Naive B cell (primary cell): ENCODE data around the gene SYNPR. TPM values are rescaled to one million over a fixed set of nuclear protein-coding genes. Genes with fewer than 3 reads are reported as not detected.
"Not testable (repeated sequence)": the region's sequence is repeated elsewhere in the genome, so short reads cannot be mapped to it uniquely, and the experiment has no call there.

Experiments
- ATAC-seq, 2 donors: fragments of 150-1000 bp; cut with Tn5 transposase; 2 replicates each; pipeline ENCODE4 v1.10.0; 2021; ENCODE audit warnings: low read depth in 2 of 2, mild to moderate bottlenecking in 2 of 2, moderate library complexity in 2 of 2
- DNase-seq: peaks from one replicate; pipeline ENCODE4 v3.0.0; 2022
- H3K27ac Mint-ChIP-seq, 6 donors: one replicate each; pipeline ENCODE4 v1.8.0; 2020 to 2022; ENCODE audit warnings: mild to moderate bottlenecking in 6 of 6, mixed read lengths in 6 of 6, moderate library complexity in 5 of 6, inconsistent platforms in 2 of 6
- H3K27me3 Mint-ChIP-seq, 3 donors: one replicate each; pipeline ENCODE4 v1.8.0; 2021 to 2022; ENCODE audit warnings: mixed read lengths in 3 of 3, mild to moderate bottlenecking in 1 of 3
- H3K36me3 Mint-ChIP-seq, 2 donors: one replicate each; pipeline ENCODE4 v1.8.0; 2020 to 2022; ENCODE audit warnings: mixed read lengths in 2 of 2, inconsistent platforms in 1 of 2, mild to moderate bottlenecking in 1 of 2
- H3K4me1 Mint-ChIP-seq, 3 donors: one replicate each; pipeline ENCODE4 v1.8.0; 2020 to 2022; ENCODE audit warnings: mixed read lengths in 3 of 3, inconsistent platforms in 1 of 3, mild to moderate bottlenecking in 1 of 3, moderate library complexity in 1 of 3
- H3K4me3 Mint-ChIP-seq, 8 donors: one replicate each; pipeline ENCODE4 v1.8.0; 2020 to 2022; ENCODE audit warnings: mild to moderate bottlenecking in 8 of 8, mixed read lengths in 8 of 8, moderate library complexity in 8 of 8, inconsistent platforms in 2 of 8
- H3K9me3 Mint-ChIP-seq, 7 donors: one replicate each; pipeline ENCODE4 v1.8.0; 2020 to 2022; ENCODE audit warnings: mixed read lengths in 7 of 7, mild to moderate bottlenecking in 5 of 7, inconsistent platforms in 2 of 7, moderate library complexity in 1 of 7
- polyA plus RNA-seq, 6 donors: library from polyadenylated mRNA; unstranded; fragments of 300-500 nt; fragmentation: Illumina TruSeq; gene quantifications; one replicate each; pipeline ENCODE4 v1.2.3, GENCODE V29; 2021; ENCODE audit warnings: low read depth in 6 of 6

The SYNPR gene
- not detected for polyA plus RNA-seq

- H3K27me3 Mint-ChIP-seq: peaks cover 21 to 46% (median 29%) of the 10 kb centered on the region in 3 donors
- no peaks in the 10 kb centered on the region for H3K4me1 Mint-ChIP-seq
- H3K9me3 Mint-ChIP-seq: peaks cover 0 to 13% (median 3%) of the 10 kb centered on the region in 7 donors
- peaks cover 0 to 6% of the 10 kb centered on the region in 2 donors for H3K36me3 Mint-ChIP-seq
- DNase-seq (no peak), ATAC-seq (no peak)
- H3K27ac Mint-ChIP-seq: no peak within 1 kb of the TSS
- no peak within 1 kb of the TSS for H3K4me3 Mint-ChIP-seq
Measured at GRCh38 chr3:63278171-63279004, at the start of gene SYNPR. Gene SYNPR (plus strand): TSS chr3:63278308.

GRCh38 chr3:63228677-63229076 lies 49.4 kb upstream of the SYNPR start:
- no peak overlapping the region for H3K27ac Mint-ChIP-seq

GRCh38 chr3:63230146-63230545 lies 48.0 kb upstream of the SYNPR start:
- Mint-ChIP-seq H3K4me3 (no peak overlapping the region), H3K9me3 (peaks cover 0 to 10% (median 4%) of the 10 kb centered on the region in 7 donors), H3K27ac (no peak overlapping the region), H3K27me3 (peaks cover 0 to 4% (median 0%) of the 10 kb centered on the region in 3 donors), H3K36me3 (no peaks in the 10 kb centered on the region), H3K4me1 (no peaks in the 10 kb centered on the region)
- ATAC-seq: no peak
- DNase-seq: no peak

More at GRCh38 chr3:63228677-63229076, 49.4 kb upstream of the SYNPR start:
- Mint-ChIP-seq H3K36me3 (no peaks in the 10 kb centered on the region), H3K9me3 (peaks cover 0 to 10% (median 2%) of the 10 kb centered on the region in 7 donors), H3K27me3 (peaks cover 0 to 4% (median 0%) of the 10 kb centered on the region in 3 donors), H3K4me3 (no peak overlapping the region), H3K4me1 (no peaks in the 10 kb centered on the region)
- DNase-seq (no peak), ATAC-seq (no peak)

GRCh38 chr3:63231643-63232042 lies 46.5 kb upstream of the SYNPR start:
- ATAC-seq: no peak
- H3K4me3 Mint-ChIP-seq: no peak overlapping the region
- H3K27ac Mint-ChIP-seq: no peak overlapping the region
- DNase-seq: no peak
- no peaks in the 10 kb centered on the region for H3K36me3 Mint-ChIP-seq
- H3K9me3 Mint-ChIP-seq: peaks cover 0 to 8% (median 3%) of the 10 kb centered on the region in 7 donors
- peaks cover 0 to 4% (median 0%) of the 10 kb centered on the region in 3 donors for H3K27me3 Mint-ChIP-seq
- no peaks in the 10 kb centered on the region for H3K4me1 Mint-ChIP-seq

- H3K27ac Mint-ChIP-seq: no peak overlapping the region
- ATAC-seq (no peak), DNase-seq (no peak)
- H3K9me3 Mint-ChIP-seq: peaks cover 0 to 4% (median 3%) of the 10 kb centered on the region in 7 donors
- peaks cover 0 to 4% (median 0%) of the 10 kb centered on the region in 3 donors for H3K27me3 Mint-ChIP-seq
- no peaks in the 10 kb centered on the region for H3K4me1 Mint-ChIP-seq
- no peaks in the 10 kb centered on the region for H3K36me3 Mint-ChIP-seq
- no peak overlapping the region for H3K4me3 Mint-ChIP-seq
Measured at GRCh38 chr3:63232764-63233396, 45.2 kb upstream of the SYNPR start.

- Mint-ChIP-seq H3K27ac (no peak overlapping the region), H3K36me3 (no peaks in the 10 kb centered on the region), H3K4me1 (no peaks in the 10 kb centered on the region), H3K27me3 (peaks cover 0 to 7% (median 0%) of the 10 kb centered on the region in 3 donors), H3K9me3 (peaks cover 0 to 10% (median 0%) of the 10 kb centered on the region in 7 donors), H3K4me3 (no peak overlapping the region)
- DNase-seq: no peak
- ATAC-seq: no peak
Measured at GRCh38 chr3:63240381-63240902, 37.7 kb upstream of the SYNPR start.

- peaks cover 0 to 10% (median 0%) of the 10 kb centered on the region in 7 donors for H3K9me3 Mint-ChIP-seq
- H3K36me3 Mint-ChIP-seq: no peaks in the 10 kb centered on the region
- H3K27me3 Mint-ChIP-seq: peaks cover 0 to 7% (median 0%) of the 10 kb centered on the region in 3 donors
- no peak overlapping the region for H3K4me3 Mint-ChIP-seq
- H3K4me1 Mint-ChIP-seq: no peaks in the 10 kb centered on the region
- no peak overlapping the region for H3K27ac Mint-ChIP-seq
- ATAC-seq (no peak), DNase-seq (no peak)
Measured at GRCh38 chr3:63242124-63242523, 36.0 kb upstream of the SYNPR start.

- Mint-ChIP-seq H3K36me3 (no peaks in the 10 kb centered on the region), H3K4me3 (no peak overlapping the region), H3K9me3 (peaks cover 0 to 4% (median 0%) of the 10 kb centered on the region in 7 donors), H3K4me1 (no peaks in the 10 kb centered on the region), H3K27ac (no peak overlapping the region), H3K27me3 (peaks cover 0 to 6% (median 0%) of the 10 kb centered on the region in 3 donors)
- ATAC-seq: no peak
- DNase-seq: no peak
Measured at GRCh38 chr3:63244486-63244885, 33.6 kb upstream of the SYNPR start.

GRCh38 chr3:63245726-63246241 lies 32.3 kb upstream of the SYNPR start:
- H3K27me3 Mint-ChIP-seq: no peaks in the 10 kb centered on the region
- H3K9me3 Mint-ChIP-seq: no peaks in the 10 kb centered on the region
- no peaks in the 10 kb centered on the region for H3K4me1 Mint-ChIP-seq
- no peaks in the 10 kb centered on the region for H3K36me3 Mint-ChIP-seq
- no peak overlapping the region for H3K4me3 Mint-ChIP-seq
- no peak for DNase-seq
- no peak for ATAC-seq
- H3K27ac Mint-ChIP-seq: no peak overlapping the region

- no peak for ATAC-seq
- no peak overlapping the region for H3K4me3 Mint-ChIP-seq
- DNase-seq: no peak
- H3K27ac Mint-ChIP-seq: no peak overlapping the region
- H3K36me3 Mint-ChIP-seq: no peaks in the 10 kb centered on the region
- no peaks in the 10 kb centered on the region for H3K4me1 Mint-ChIP-seq
- no peaks in the 10 kb centered on the region for H3K27me3 Mint-ChIP-seq
- H3K9me3 Mint-ChIP-seq: no peaks in the 10 kb centered on the region
Measured at GRCh38 chr3:63248015-63248414, 30.1 kb upstream of the SYNPR start.

GRCh38 chr3:63251499-63251898 lies 26.6 kb upstream of the SYNPR start:
- H3K9me3 Mint-ChIP-seq: peaks cover 0 to 2% (median 0%) of the 10 kb centered on the region in 7 donors

GRCh38 chr3:63255819-63256218 lies 22.3 kb upstream of the SYNPR start:
- H3K4me3 Mint-ChIP-seq, DNase-seq, H3K27me3 Mint-ChIP-seq, ATAC-seq, H3K27ac Mint-ChIP-seq, H3K4me1 Mint-ChIP-seq, H3K9me3 Mint-ChIP-seq, H3K36me3 Mint-ChIP-seq: not testable (repeated sequence)

More at GRCh38 chr3:63251499-63251898, 26.6 kb upstream of the SYNPR start:
- no peaks in the 10 kb centered on the region for H3K4me1 Mint-ChIP-seq
- H3K27ac Mint-ChIP-seq: no peak overlapping the region
- H3K4me3 Mint-ChIP-seq: no peak overlapping the region
- DNase-seq (no peak), ATAC-seq (no peak)
- H3K36me3 Mint-ChIP-seq: no peaks in the 10 kb centered on the region
- no peaks in the 10 kb centered on the region for H3K27me3 Mint-ChIP-seq

GRCh38 chr3:63264716-63265115 lies 13.4 kb upstream of the SYNPR start:
- Mint-ChIP-seq H3K27ac (no peak overlapping the region), H3K4me3 (no peak overlapping the region), H3K36me3 (no peaks in the 10 kb centered on the region), H3K27me3 (no peaks in the 10 kb centered on the region), H3K4me1 (no peaks in the 10 kb centered on the region), H3K9me3 (peaks cover 0 to 7% (median 4%) of the 10 kb centered on the region in 7 donors)
- DNase-seq (no peak), ATAC-seq (no peak)
